Transverse colon (tissue), 4 donors: ENCODE data around the gene INPP4B. TPM values are rescaled to one million over a fixed set of nuclear protein-coding genes. Genes with fewer than 3 reads are reported as not detected.

Experiments used
- DNase-seq: peaks from one replicate; pipeline ENCODE4 v3.0.0-alpha.2; 2019
- H3K27ac ChIP-seq, 4 donors: fragments of 200-600 bp; sonication (generic); 2 replicates each; pipeline ENCODE4 v1.5.1; 2016 to 2018; ENCODE audit warnings: inconsistent platforms in 4 of 4
- H3K27me3 ChIP-seq: fragments of 200-600 bp; sonication (generic); 2 replicates; pipeline ENCODE4 v1.5.1; 2017; ENCODE audit warnings: inconsistent platforms
- H3K36me3 ChIP-seq, 4 donors: fragments of 200-600 bp; sonication (generic); 2 replicates each; pipeline ENCODE4 v1.5.1; 2017 to 2019; ENCODE audit warnings: inconsistent platforms in 4 of 4
- H3K4me1 ChIP-seq, 4 donors: fragments of 200-600 bp; sonication (generic); 2 replicates each; pipeline ENCODE4 v1.5.1; 2017 to 2020; ENCODE audit warnings: inconsistent platforms in 4 of 4
- H3K4me3 ChIP-seq, 4 donors: fragments of 200-600 bp; sonication (generic); 1 replicate in 1 of 4; 2 replicates in 3 of 4; pipeline versions ENCODE4 v1.5.1 to v1.6.1; 2017 to 2019; ENCODE audit warnings: inconsistent platforms in 4 of 4
- H3K9me3 ChIP-seq, 2 donors: fragments of 200-600 bp; sonication (generic); 2 replicates each; pipeline ENCODE4 v1.5.1; 2017 to 2019; ENCODE audit warnings: inconsistent platforms in 2 of 2
- EP300 ChIP-seq: sonication (generic); formaldehyde crosslinking; IDR thresholded peaks from one replicate; pipeline ENCODE4 v1.6.1; 2017; ENCODE audit warnings: antibody characterized with exemption, low read depth
- POLR2A ChIP-seq: fragments of 450-650 bp; IDR thresholded peaks from one replicate; pipeline ENCODE4 v1.6.1; 2016; ENCODE audit warnings: antibody characterized with exemption, mild to moderate bottlenecking, moderate library complexity
- POLR2AphosphoS5 ChIP-seq, 3 donors: sonication (generic); formaldehyde crosslinking; IDR thresholded peaks; one replicate each; pipeline ENCODE4 v1.6.1; 2016; ENCODE audit warnings: antibody characterized with exemption in 3 of 3
- WGBS, 2 donors: methylation state at CpG; one replicate each; pipeline ENCODE4 v1.1.5; 2018; ENCODE audit warnings: low coverage in 1 of 2; 5-methylcytosine and 5-hydroxymethylcytosine counted together
- in situ Hi-C, 4 donors: fragments of 200-750 bp; cut with MboI; loops; one replicate each; pipeline versions ENCODE4 v1.15.0 to v1.15.1; 2017; ENCODE audit warnings: low sequenced_read_pairs in 3 of 4, low pct_ligation_motif_present in 1 of 4, low pct_unique_long_range_greater_than_20kb in 1 of 4
- intact Hi-C: fragments of 100-400 bp; cut with DNase I; formaldehyde crosslinking; loops from one replicate; pipeline ENCODE4 v1.15.1; 2023; ENCODE audit warnings: low total_unique reads
- total RNA-seq, 4 donors: library from RNA; depleted of rRNA; stranded (reverse); fragments of >200 nt; gene quantifications; one replicate each; pipeline ENCODE4 v1.1.0, GENCODE V29; 2016
- TF ChIP-seq, protein P1 (sequence below), 5 experiments: fragments of 200-600 bp in 3 of 5; fragments of 450-650 bp in 2 of 5; sonication (generic) in 3 of 5; IDR thresholded peaks; 1 replicate in 2 of 5; 2 replicates in 3 of 5; pipeline ENCODE4 v1.5.1; 2016 to 2017; ENCODE audit warnings: antibody characterized with exemption in 5 of 5, inconsistent platforms in 3 of 5, mild to moderate bottlenecking in 2 of 5, moderate library complexity in 1 of 5

INPP4B gene
- total RNA-seq, 4 donors from 2014 or later, result 18.3 to 33.8 (median 31.4) TPM

GRCh38 chr4:142202404-142203332, 643.4 kb downstream of the INPP4B start:
- Histone ChIP-seq H3K4me3 (no peak overlapping the region), H3K27ac (no peak overlapping the region), H3K27me3 (no peaks in the 10 kb centered on the region), H3K4me1 (no peaks in the 10 kb centered on the region), H3K9me3 (no peaks in the 10 kb centered on the region), H3K36me3 (no peaks in the 10 kb centered on the region)
- 76 to 86% methylated on average over 6 of the region's 6 CpGs for WGBS, 2 donors
- in situ Hi-C loops (no loop called here), intact Hi-C loops (no loop called here)
- TF ChIP-seq EP300 (no peak), POLR2A (no peak), POLR2AphosphoS5 (IDR thresholded peaks at IDR 0.05) (no peak)
- TF ChIP-seq, protein P1, sequence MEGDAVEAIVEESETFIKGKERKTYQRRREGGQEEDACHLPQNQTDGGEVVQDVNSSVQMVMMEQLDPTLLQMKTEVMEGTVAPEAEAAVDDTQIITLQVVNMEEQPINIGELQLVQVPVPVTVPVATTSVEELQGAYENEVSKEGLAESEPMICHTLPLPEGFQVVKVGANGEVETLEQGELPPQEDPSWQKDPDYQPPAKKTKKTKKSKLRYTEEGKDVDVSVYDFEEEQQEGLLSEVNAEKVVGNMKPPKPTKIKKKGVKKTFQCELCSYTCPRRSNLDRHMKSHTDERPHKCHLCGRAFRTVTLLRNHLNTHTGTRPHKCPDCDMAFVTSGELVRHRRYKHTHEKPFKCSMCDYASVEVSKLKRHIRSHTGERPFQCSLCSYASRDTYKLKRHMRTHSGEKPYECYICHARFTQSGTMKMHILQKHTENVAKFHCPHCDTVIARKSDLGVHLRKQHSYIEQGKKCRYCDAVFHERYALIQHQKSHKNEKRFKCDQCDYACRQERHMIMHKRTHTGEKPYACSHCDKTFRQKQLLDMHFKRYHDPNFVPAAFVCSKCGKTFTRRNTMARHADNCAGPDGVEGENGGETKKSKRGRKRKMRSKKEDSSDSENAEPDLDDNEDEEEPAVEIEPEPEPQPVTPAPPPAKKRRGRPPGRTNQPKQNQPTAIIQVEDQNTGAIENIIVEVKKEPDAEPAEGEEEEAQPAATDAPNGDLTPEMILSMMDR (IDR thresholded peaks at IDR 0.05), result no peak
- DNase-seq, result no peak

GRCh38 chr4:142201041-142201440, 645.1 kb downstream of the INPP4B start:
- DNase-seq, result no peak
- Histone ChIP-seq H3K27ac (no peak overlapping the region), H3K27me3 (no peaks in the 10 kb centered on the region), H3K4me3 (no peak overlapping the region), H3K4me1 (no peaks in the 10 kb centered on the region), H3K9me3 (no peaks in the 10 kb centered on the region), H3K36me3 (no peaks in the 10 kb centered on the region)
- TF ChIP-seq EP300 (no peak), POLR2A (no peak), POLR2AphosphoS5 (IDR thresholded peaks at IDR 0.05) (no peak)
- TF ChIP-seq, protein P1 (IDR thresholded peaks at IDR 0.05), result no peak
- intact Hi-C loops, result no loop called here
- in situ Hi-C loops, result no loop called here

DNA sequence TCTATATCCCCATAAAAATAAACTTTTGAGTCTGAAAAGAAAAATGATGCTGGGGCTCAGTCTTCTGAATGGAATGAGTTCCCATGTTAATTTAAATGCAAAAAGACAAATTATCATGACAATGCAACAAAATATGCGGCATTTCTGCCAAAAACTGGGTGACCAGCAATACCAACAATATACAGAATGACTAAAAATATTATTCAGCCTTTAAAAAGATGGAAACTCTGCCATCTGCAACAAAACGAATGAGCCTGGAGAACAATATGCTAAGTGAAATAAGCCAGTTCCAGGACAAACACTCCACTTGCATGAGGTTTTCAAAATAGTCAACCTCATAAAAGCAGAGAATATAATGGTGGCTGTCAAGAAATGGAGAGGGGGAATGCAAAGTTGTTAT, 651.2 kb downstream of the INPP4B start:
- H3K9me3 ChIP-seq, result no peaks in the 10 kb centered on the region
- WGBS, 2 donors, result 78 to 84% methylated on average over 2 of the region's 2 CpGs
- intact Hi-C loops, result loop anchor here (1.0 kb wide), 1 partner anchor 31 kb away; no protein-coding TSS in a partner anchor

DNA sequence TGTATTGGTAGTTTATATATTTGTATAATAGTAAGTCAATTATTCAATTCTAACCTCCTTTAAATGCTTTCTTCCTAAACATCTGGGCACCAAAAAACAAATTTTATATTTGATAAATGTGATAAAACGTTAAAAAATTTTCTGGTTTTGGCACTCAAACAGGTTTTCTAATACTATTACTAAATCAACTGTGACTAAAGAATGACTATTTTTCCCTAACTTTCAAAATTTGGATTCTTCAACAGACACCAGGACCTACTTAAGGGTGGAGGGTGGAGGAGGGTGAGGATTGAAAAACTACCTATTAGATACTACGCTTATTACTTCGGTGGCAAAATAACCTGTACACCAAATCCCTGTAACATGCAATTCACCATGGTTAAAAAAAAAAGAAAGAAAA, 654.2 kb downstream of the INPP4B start:
- H3K4me3 ChIP-seq, result no peak overlapping the region
- H3K36me3 ChIP-seq, result no peaks in the 10 kb centered on the region
- TF ChIP-seq, protein P1 (IDR thresholded peaks at IDR 0.05), result no peak
- TF ChIP-seq POLR2AphosphoS5 (IDR thresholded peaks at IDR 0.05) (no peak), POLR2A (no peak), EP300 (no peak)
- H3K9me3 ChIP-seq, result no peaks in the 10 kb centered on the region
- in situ Hi-C loops (no loop called here), intact Hi-C loops (no loop called here)
- no peaks in the 10 kb centered on the region for H3K4me1 ChIP-seq
- H3K27ac ChIP-seq, result no peak overlapping the region
- 51 to 62% methylated on average over 3 of the region's 3 CpGs for WGBS, 2 donors
- no peaks in the 10 kb centered on the region for H3K27me3 ChIP-seq
- DNase-seq, result no peak

More for the DNA sequence above, 651.2 kb downstream of the INPP4B start:
- in situ Hi-C loops, result no loop called here
- Histone ChIP-seq H3K36me3 (no peaks in the 10 kb centered on the region), H3K27ac (no peak overlapping the region), H3K4me3 (no peak overlapping the region), H3K4me1 (no peaks in the 10 kb centered on the region), H3K27me3 (no peaks in the 10 kb centered on the region)
- no peak for TF ChIP-seq POLR2AphosphoS5 (IDR thresholded peaks at IDR 0.05)
- TF ChIP-seq, protein P1 (IDR thresholded peaks at IDR 0.05), result no peak
- no peak for TF ChIP-seq EP300
- TF ChIP-seq POLR2A, result no peak
- no peak for DNase-seq
